ENCODE measurements around the gene ALOX5AP. TPM values are rescaled to one million over a fixed set of nuclear protein-coding genes. Genes with fewer than 3 reads are reported as not detected.
"Not testable (repeated sequence)": the region's sequence is repeated elsewhere in the genome, so short reads cannot be mapped to it uniquely, and the experiment has no call there.

The ALOX5AP gene
- total RNA-seq, 1 experiment from 2014 or later, result not detected

DNA sequence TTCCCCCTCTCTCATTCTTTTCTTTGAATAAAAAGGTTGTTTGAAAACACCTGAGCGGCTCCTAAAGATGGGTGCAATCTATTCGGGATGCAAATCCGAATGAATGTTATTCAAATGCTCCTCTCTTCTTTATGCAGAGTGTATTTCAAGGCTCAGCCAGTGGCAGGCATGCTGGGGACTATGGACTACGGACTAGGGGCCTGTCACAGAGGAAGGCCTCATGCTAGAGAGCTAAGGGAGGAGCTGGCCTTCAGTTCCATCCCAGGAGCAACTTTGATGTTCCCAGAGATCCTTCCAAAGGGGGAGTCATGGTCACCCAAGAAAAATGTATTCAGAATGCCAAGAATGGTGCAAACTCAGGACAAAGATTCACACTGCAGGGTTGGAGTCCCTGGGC, 9.3 kb downstream of the ALOX5AP start:
- intact Hi-C loops (cut with micrococcal nuclease; ENCODE audit: unreplicated experiment), result loop anchor here (5.0 kb wide), 1 partner anchor 72 kb away; no protein-coding TSS in a partner anchor
- no TSS peak for BruUV-seq (replicated peaks)
- Histone ChIP-seq H3K27me3 (ENCODE audit: insufficient read depth, low read depth) (no peaks in the 10 kb centered on the region), H3K4me2 (peak overlapping the region; percentile 72), H2AFZ (no peak overlapping the region), H3K9me2 (ENCODE audit: insufficient read depth) (no peaks in the 10 kb centered on the region), H4K20me1 (ENCODE audit: insufficient read depth) (no peaks in the 10 kb centered on the region), H3K4me3 (no peak overlapping the region), H3K4me1 (replicated peaks; ENCODE audit: insufficient read depth) (peaks cover 49% of the 10 kb centered on the region), H3K36me3 (ENCODE audit: low read depth) (no peaks in the 10 kb centered on the region), H3F3A (ENCODE audit: insufficient read depth, low read depth) (peaks cover 40% of the 10 kb centered on the region), H3K79me2 (ENCODE audit: low read depth) (no peaks in the 10 kb centered on the region), H3K27ac (no peak overlapping the region), H3K9me3 (ENCODE audit: insufficient read depth, low read depth) (no peaks in the 10 kb centered on the region)
- POLR2A ChIA-PET (ENCODE audit: unreplicated experiment), result no interaction called here
- CTCF ChIA-PET, result no interaction called here
- no peak for TF ChIP-seq EZH2 (IDR thresholded peaks at IDR 0.05; ENCODE audit: low read depth)
- TF ChIP-seq, protein P1, sequence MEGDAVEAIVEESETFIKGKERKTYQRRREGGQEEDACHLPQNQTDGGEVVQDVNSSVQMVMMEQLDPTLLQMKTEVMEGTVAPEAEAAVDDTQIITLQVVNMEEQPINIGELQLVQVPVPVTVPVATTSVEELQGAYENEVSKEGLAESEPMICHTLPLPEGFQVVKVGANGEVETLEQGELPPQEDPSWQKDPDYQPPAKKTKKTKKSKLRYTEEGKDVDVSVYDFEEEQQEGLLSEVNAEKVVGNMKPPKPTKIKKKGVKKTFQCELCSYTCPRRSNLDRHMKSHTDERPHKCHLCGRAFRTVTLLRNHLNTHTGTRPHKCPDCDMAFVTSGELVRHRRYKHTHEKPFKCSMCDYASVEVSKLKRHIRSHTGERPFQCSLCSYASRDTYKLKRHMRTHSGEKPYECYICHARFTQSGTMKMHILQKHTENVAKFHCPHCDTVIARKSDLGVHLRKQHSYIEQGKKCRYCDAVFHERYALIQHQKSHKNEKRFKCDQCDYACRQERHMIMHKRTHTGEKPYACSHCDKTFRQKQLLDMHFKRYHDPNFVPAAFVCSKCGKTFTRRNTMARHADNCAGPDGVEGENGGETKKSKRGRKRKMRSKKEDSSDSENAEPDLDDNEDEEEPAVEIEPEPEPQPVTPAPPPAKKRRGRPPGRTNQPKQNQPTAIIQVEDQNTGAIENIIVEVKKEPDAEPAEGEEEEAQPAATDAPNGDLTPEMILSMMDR (conservative IDR thresholded peaks at IDR 0.05), result no peak
- DNase-seq, result no peak

DNA sequence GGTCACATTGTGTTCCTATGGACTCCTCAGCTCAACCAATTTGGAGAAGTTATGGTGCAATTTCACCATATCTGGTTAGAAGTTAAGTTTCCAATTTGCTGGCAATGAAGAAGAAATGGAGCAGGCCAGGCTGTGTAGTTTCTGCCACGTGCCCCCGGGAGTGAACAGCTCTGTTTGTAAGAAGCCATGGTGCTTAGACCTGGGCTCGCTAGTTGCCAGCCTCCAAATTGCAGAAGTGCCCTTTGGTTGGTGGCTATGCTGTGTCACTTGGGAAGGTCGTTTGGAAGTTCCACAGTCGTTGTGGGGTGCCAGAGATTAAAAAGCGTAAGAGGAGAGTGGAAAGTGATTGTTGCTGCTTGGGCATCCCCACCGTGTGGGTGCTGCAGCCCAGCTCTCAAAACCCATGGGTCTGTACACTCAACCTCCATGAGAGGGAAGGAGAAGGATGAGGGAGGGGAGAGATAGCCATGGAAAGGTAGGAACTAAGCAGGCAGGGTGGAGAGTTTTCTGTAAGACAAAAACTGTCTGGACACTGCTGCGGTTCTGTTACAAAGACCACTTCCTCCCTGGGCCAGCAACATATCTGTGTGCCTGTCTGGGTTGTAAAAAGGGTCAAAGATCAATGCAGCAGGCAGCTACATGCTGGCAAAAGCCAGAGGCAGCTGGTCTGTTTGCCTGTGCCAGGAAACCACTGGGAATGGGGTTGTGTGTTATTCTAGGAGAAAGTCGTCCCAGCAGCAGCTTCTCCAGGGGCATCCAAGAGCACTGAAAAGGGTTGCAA, 10.8 kb downstream of the ALOX5AP start:
- DNase-seq, result no peak
- intact Hi-C loops (cut with micrococcal nuclease; ENCODE audit: unreplicated experiment), result no loop called here
- Histone ChIP-seq H4K20me1 (ENCODE audit: insufficient read depth) (no peaks in the 10 kb centered on the region), H3K9me2 (ENCODE audit: insufficient read depth) (no peaks in the 10 kb centered on the region), H3K4me3 (no peak overlapping the region), H3K79me2 (ENCODE audit: low read depth) (no peaks in the 10 kb centered on the region), H3K27me3 (ENCODE audit: insufficient read depth, low read depth) (no peaks in the 10 kb centered on the region), H3K4me2 (no peak overlapping the region), H3K36me3 (ENCODE audit: low read depth) (no peaks in the 10 kb centered on the region), H3K4me1 (replicated peaks; ENCODE audit: insufficient read depth) (peaks cover 36% of the 10 kb centered on the region), H3K27ac (no peak overlapping the region), H3F3A (ENCODE audit: insufficient read depth, low read depth) (peaks cover 30% of the 10 kb centered on the region), H2AFZ (no peak overlapping the region), H3K9me3 (ENCODE audit: insufficient read depth, low read depth) (no peaks in the 10 kb centered on the region)
- CTCF ChIA-PET, result no interaction called here
- POLR2A ChIA-PET (ENCODE audit: unreplicated experiment), result no interaction called here
- BruUV-seq (replicated peaks), result no TSS peak
- TF ChIP-seq, protein P1 (conservative IDR thresholded peaks at IDR 0.05), result no peak

DNA sequence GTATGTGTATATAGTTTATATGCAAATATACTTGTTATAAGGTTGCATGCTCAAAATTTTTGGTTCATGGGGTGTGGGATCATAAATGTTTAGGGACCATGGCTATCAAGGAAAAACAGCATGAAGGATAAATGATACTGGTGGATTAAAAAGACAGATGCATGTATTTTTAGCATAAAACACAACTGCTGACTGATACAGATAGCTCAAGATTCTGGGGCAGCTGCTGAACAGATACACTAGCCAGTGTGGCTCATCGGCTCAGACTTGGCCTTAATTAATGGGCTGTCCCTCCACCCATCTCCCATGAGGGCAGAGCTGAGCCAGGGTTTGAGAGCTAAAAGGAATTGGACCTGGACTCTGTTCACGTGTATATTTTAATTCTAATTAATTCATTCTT, 11.4 kb downstream of the ALOX5AP start:
- H3K4me3 ChIP-seq, result no peak overlapping the region
- no peaks in the 10 kb centered on the region for H3K9me2 ChIP-seq (ENCODE audit: insufficient read depth)
- POLR2A ChIA-PET (ENCODE audit: unreplicated experiment), result no interaction called here
- TF ChIP-seq EZH2 (IDR thresholded peaks at IDR 0.05; ENCODE audit: low read depth), result no peak
- TF ChIP-seq, protein P1 (conservative IDR thresholded peaks at IDR 0.05), result no peak
- no peak overlapping the region for H3K27ac ChIP-seq
- no peaks in the 10 kb centered on the region for H3K36me3 ChIP-seq (ENCODE audit: low read depth)
- H3F3A ChIP-seq (ENCODE audit: insufficient read depth, low read depth), result peaks cover 30% of the 10 kb centered on the region
- no peak overlapping the region for H3K4me2 ChIP-seq
- CTCF ChIA-PET, result no interaction called here
- H2AFZ ChIP-seq, result no peak overlapping the region
- H3K79me2 ChIP-seq (ENCODE audit: low read depth), result no peaks in the 10 kb centered on the region
- H4K20me1 ChIP-seq (ENCODE audit: insufficient read depth), result no peaks in the 10 kb centered on the region
- intact Hi-C loops (cut with micrococcal nuclease; ENCODE audit: unreplicated experiment), result no loop called here
- no peaks in the 10 kb centered on the region for H3K9me3 ChIP-seq (ENCODE audit: insufficient read depth, low read depth)
- no TSS peak for BruUV-seq (replicated peaks)
- H3K27me3 ChIP-seq (ENCODE audit: insufficient read depth, low read depth), result no peaks in the 10 kb centered on the region
- H3K4me1 ChIP-seq (replicated peaks; ENCODE audit: insufficient read depth), result peaks cover 31% of the 10 kb centered on the region
- DNase-seq, result no peak

DNA sequence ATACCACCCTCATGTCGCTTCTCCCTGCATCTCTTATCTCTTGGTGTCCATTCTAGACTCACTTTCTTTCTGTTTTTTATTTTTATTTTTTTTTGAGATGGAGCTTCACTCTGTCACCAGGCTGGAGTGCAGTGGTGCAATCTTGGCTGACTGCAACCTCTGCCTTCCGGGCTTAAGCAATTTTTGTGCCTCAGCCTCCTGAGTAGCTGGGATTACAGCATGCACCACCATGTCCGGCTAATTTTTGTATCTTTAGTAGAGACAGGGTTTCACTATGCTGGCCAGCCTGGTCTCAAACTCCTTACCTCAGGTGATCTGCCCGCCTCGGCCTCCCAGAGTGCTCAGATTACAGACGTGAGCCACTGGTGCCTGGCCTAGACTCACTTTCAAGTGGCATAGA, 12.5 kb downstream of the ALOX5AP start:
- intact Hi-C loops (cut with micrococcal nuclease; ENCODE audit: unreplicated experiment); POLR2A ChIA-PET (ENCODE audit: unreplicated experiment): not testable (repeated sequence)

More for the DNA sequence above, 12.5 kb downstream of the ALOX5AP start:
- H3K27ac ChIP-seq; H3K36me3 ChIP-seq (ENCODE audit: low read depth); H3K79me2 ChIP-seq (ENCODE audit: low read depth); H3K9me2 ChIP-seq (ENCODE audit: insufficient read depth); H3K9me3 ChIP-seq (ENCODE audit: insufficient read depth, low read depth); H3K27me3 ChIP-seq (ENCODE audit: insufficient read depth, low read depth); BruUV-seq (replicated peaks); H3K4me3 ChIP-seq; H2AFZ ChIP-seq; H3K4me2 ChIP-seq; DNase-seq; H4K20me1 ChIP-seq (ENCODE audit: insufficient read depth): not testable (repeated sequence)
- H3K4me1 ChIP-seq (replicated peaks; ENCODE audit: insufficient read depth), result peaks cover 22% of the 10 kb centered on the region
- H3F3A ChIP-seq (ENCODE audit: insufficient read depth, low read depth), result peaks cover 21% of the 10 kb centered on the region
- CTCF ChIA-PET, result interaction anchor here (0.7 kb wide), 1 partner anchor 59 kb away, joined by 4 read pairs; no protein-coding TSS in a partner anchor
